NCI-H2196 treated with DMSO at 0.1 percent for 48 hours (cell line): ENCODE results near the gene TGOLN2.
"Not testable (repeated sequence)": the region's sequence is repeated elsewhere in the genome, so short reads cannot be mapped to it uniquely, and the experiment has no call there.

Experiments
- DNase-seq: peaks from one replicate; lab custom pipeline; 2025; ENCODE audit not compliant: unreplicated experiment; lab: John Stamatoyannopoulos, UW

Gene TGOLN2

DNA sequence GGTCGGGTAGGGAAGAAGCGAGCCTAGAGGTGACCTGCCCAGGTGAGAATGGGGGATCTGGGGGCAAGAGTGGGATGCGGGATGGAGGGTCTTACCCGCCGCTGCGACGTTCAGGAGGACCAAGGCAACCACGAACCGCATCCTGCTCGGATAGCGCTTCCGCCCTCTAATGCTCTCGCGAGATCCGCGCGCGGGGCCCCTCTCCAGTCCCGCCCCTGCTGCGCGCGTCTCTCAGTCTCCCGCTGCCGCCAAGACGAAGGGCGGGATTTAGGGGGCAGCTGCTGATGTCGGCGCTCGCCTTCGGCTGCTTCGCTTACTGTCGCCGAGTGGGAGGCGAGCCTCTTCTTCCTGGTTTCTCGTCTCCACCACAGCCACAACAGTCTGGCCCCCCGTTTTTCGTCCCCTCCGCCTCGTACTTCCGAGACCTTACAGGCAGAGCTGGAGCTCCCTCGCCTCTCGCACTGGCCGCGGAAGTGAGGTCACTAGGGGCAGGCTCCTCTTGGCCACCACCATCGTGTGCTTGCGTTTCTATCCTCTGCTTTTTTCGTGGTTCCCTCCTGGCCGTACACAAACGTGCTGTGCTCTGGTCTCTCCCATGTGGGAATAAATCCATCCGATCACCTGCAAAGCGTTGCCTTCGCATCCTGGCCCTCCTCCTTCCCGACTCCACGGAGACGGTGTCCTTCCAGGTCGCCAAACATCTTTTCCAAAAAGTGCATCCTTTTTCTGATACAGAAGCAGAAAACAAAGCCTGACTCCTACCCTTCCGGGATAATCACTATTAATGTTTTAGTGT lies at the start of gene TGOLN2:
TGOLN2 (minus strand) TSS at position 168 of the 796 bp plus-strand sequence; CDS start at position 141, 27 bp downstream.
- peak; percentile 54 for DNase-seq

DNA sequence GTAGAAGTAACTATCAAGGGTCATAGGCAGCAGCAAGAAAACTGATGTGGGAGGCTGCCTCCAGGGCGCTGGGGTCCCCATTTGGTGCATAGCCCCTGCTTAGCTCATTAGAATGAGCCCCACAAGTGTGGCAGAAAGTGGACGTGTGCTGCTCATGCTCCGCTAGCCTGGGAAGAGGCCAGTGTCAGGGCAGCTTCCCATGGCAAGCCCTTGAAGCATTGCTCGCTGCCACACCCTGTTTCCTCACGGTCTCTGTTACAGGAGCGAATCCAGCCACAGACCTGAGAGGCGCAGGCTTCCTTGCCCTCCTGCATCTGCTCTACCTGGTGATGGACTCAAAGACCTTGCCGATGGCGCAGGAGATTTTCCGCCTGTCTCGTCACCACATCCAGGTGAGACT lies 49.3 kb upstream of the TGOLN2 start:
- DNase-seq: no peak

DNA sequence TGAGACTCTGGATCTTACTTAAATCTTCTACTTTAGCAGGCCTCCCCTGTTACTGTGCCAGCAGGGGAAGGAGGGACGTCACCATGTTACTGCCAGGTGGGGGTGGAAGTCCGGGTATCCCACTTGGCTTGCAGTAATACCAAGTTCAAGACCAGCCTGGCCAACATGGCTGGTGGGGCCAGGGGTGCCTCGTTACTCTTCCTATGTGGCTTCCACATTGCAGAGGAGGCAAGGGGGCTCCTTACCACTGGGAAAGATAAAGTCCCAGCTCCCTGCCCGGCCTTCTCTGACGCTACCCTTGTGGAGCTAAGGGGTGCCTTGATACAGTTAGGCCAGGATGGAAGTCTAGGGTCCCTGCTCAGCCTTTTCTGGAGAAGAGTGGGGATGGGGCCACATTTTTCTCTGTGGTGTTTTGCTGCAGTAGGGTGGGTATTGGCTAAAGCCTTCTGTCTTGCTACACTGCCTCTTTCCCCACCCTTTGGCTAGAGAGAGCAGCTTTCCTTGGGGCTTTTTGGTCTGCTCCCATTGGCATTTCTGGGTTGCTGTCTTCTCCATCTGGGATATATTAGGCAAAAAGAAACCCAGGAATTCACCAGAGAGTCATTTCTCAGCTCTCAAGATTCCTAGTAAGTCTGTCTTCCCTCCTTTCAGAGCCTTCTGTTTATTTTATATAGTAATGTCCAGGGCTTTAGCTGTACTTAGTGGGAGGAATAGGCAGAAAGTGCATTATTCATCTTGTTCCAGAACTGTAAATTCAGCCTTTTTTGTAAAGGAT lies 48.7 kb upstream of the TGOLN2 start:
- DNase-seq: no peak

DNA sequence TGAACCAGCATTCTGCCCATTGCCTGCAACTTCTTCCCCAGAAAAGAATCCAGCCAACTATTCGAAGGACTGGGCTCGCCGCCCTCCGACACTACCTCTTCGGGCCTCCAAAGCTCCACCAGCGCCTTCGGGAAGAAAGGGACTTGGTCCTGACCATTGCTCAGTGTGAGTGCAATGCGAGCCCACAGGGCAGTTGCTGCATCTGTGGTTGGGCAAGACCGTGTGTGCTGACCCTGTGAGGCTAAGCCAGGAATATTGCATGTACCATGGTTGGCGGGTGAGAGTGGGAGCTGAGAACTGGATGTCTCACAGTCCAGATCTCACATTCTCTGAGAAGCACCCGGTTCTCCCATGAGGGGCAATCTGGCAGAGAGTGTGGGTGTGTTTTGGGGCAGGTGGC lies 43.3 kb upstream of the TGOLN2 start:
- no peak for DNase-seq

DNA sequence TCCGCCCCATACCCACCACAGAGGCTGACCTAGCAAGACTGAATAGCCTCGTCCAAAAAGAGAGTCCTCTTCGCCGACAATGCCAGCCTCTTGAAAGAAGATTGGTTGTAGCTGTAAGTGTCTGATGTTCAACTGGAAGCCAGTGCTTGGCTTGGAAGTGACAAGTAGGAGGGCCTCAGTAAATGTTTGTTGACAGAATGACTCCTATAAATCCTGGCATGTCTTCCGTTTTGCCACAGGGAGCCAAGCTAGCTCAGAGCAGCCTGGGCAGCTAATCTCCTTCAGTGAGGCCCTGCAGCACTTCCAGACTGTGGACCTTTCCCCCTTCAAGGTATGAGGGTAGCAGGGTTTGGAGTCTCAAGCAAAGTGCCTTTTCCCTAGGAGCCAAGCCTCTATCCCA lies 41.7 kb upstream of the TGOLN2 start:
- DNase-seq: no peak

DNA sequence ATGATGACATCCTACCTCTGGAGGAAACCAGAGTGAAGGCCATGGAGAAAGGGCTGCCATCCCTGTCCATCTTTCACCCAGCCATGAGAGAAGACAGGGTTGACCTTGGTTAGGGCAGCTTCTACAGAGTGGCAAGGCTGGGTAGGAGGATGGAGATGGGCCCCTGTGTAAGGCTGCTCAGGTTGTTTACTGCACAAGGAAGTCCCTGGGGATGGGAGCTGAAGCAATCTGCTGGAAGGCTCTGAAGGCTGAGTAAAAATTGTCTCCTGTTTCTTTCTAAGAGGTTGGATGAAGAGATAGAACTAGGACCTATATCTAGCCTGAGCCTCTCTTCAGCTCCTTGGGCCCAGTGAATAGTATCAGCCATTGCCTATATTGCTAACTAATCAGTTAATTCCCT lies 41.1 kb upstream of the TGOLN2 start:
- no peak for DNase-seq

DNA sequence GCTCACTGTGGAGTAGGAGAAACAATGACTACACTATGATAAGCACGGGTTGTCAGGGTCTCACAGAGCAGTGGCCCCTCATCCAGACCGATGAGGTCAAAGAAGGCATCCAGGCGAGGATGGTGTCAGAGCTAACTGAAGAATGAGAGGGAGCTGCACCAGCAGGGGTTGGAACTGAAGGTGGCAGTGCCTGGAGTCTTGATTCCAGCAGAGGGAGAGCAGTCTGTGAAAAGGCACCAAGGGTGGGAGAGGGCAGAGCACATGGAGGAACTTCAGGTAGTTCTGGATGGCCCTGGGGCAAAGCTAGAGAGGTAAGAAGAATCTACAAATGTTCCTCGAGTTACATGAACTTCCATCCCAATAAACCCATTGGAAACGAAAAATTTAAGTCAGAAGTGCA lies 39.4 kb upstream of the TGOLN2 start:
- DNase-seq: no peak

DNA sequence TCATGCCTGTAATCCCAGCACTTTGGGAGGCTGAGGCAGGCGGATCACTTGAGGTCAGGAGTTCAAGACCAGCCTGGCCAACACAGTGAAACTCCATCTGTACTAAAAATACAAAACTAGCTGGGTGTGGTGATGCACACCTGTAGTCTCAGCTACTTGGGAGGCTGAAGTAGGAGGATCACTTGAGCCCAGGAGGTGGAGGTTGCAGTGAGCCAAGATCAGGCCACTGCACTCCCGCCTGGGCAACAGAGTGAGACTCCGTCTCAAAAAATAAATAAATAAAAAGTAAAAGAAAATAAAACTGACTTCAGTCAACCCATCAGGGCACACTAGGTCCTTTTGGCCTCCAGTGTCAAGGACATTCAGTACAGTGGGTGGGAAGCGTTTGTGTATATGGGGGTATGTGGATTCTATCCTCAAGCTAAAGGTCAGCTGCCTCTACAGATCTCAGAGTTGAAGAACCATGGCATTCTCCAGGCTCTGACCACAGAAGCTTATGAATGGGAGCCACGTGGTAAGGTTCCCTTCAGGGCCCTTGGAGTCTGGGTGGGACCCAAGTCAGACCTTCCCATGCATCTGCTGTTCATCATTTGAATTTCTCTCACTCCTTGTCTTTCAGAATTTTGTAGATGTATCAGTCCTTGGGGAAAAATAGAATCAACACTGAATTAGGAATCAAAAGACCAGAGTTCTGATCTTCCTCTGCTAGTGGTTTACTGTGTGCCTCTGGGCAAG lies 35.0 kb upstream of the TGOLN2 start:
- not testable (repeated sequence) for DNase-seq

DNA sequence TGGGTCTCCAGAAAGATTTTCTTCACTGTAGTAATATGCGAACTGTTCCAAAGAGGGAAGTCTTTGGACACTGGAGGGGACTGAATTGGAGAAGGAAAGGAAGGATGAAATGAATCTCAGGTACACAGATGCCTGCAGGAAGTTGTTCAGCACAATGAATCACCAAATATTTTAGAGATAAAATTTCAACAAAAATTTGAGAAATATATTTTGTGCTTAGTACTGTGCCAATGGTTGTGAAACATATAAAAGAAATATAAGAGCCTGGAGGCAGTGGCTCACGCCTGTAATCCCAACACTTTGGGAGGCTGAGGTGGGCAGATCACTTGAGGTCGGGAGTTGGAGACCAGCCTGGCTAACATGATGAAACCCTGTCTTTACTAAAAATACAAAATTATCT lies 29.9 kb upstream of the TGOLN2 start:
- DNase-seq: no peak

DNA sequence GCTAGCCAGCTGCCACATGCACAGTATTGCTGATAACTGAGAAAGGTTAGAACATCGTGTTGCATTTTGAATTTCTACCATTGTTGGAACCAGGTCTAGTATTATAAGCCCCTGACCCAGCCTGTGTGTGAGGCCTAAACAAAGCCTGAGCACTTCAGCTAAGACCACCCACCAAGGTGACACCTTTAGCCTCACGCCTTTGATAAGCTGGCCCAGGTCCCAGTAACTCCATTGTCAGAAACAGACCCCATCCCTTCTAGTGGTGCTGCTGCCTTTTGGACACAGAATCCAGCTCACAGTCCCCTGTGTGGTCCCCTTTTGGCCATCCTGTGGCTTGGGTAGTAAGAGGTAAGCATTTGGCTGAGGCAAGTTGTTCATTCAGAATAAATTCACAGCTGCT lies 28.4 kb upstream of the TGOLN2 start:
- no peak for DNase-seq

DNA sequence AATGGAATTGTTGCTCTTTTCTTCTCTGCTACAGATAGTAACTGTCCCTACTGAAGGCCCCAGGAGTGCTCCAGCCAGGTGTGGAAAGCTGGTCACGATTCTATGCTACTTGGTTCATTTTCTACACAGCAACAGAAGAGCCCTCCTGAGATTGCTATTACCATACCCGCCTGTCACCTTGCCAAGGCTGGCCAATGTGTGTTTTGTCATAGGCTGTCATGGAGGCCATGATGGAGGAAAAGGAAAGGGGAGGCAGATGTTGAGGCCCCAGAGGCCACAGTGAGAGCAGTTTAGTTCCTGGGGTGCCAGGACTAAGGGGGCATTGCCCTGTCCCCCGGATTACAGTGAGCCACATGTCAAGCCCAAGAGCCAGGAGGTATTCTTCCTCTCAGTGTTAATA lies 27.7 kb upstream of the TGOLN2 start:
- no peak for DNase-seq

DNA sequence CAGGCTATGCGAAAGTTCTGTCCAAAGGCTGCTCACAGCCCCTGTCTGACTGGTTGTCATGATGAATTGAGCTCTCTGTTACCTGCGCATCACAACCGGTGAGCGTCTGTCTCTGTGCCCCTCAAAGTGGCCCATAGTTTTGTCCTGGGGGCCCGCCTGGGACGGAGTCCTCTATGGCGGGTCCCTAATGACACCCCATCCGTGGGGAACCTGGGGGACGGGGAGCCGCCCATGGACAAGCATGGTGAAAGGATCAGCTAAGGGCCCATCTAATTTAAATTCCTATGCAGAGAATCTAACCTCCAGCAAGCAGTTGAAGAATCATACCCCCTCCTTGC lies 27.3 kb upstream of the TGOLN2 start:
- no peak for DNase-seq

DNA sequence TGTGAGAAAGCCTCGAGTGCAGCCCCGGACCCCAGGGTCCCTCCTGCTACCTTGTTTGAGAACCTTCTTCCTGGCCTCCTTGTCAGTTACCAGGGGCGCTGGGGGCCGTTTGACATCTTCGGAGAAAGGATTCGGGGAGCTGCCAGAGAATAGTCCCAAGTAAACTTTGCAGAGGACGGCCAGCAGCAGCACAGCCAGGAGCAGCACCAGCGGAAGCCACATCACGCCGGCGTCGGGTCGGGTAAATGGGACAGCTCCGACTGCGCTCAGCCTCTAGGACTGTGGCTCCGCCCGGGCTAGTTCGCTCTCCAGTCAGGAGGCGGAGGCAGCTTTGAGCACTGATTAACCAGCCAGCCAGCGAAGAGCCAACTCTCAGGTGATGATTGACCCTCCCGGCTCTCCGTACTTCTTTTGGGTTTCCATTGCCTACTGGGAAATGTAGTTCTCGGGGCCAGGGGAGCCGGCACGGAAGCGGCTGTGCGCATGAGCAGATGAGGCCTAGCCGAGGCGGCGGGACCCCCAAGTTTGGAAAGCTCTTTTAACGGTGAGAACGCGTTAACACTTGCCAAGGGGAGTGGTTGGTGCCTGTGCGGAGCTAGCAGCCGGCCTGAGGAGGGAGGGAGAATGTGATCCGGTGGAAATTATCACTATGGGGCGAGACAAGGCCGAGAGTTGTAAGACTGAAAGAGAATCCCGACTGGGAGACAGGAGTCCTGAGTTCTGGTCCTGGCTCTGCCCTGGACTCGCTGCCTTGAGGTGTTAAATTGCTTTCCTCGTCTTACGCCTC lies 26.7 kb upstream of the TGOLN2 start, which contains the start of the genes ELMOD3 and RETSAT:
ELMOD3 (plus strand) TSS at position 484 of the 787 bp plus-strand sequence. CDS start 2,430 bp downstream, outside the sequence.
RETSAT (minus strand) TSS at position 243 of the 787 bp plus-strand sequence; CDS start at position 222, 21 bp downstream.
- DNase-seq: peak; percentile 86

DNA sequence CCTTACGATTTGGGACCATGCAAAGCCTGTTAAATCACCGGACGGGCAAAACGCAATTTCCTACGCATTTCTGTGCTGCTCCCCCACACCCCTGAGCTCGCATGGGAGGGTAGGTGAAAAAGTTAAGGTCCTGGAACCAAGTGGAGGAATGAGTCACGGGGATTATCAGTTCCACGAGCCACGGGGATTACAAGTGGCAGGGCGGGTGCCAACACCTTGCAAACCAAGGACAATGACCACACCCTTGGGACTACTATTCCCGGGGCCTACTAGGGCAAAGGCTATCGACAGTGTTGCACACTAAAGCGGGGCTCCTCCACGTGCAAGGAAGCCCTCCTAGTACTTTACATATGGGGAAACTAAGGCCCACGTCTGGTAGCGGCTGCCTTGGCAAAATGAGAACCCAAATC lies 26.1 kb upstream of the TGOLN2 start:
- DNase-seq: no peak

DNA sequence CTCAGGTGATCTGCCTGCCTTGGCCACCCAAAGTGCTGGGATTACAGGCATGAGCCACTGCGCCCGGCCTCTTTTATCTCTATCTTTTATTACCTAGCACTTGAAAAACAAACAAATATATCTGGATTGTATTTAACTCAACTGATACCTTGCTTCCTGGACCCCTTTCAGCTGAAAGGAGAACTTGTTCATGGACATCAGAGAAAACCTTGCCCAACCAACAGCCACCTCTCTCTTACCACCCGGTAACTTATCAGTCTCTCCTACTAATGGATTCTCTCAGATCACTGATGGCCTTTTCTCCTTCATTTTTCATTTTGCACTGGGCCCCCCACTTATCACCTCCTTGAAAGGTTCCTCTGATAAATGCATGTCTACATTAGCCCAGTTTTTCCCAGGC lies 19.8 kb upstream of the TGOLN2 start:
- no peak for DNase-seq

DNA sequence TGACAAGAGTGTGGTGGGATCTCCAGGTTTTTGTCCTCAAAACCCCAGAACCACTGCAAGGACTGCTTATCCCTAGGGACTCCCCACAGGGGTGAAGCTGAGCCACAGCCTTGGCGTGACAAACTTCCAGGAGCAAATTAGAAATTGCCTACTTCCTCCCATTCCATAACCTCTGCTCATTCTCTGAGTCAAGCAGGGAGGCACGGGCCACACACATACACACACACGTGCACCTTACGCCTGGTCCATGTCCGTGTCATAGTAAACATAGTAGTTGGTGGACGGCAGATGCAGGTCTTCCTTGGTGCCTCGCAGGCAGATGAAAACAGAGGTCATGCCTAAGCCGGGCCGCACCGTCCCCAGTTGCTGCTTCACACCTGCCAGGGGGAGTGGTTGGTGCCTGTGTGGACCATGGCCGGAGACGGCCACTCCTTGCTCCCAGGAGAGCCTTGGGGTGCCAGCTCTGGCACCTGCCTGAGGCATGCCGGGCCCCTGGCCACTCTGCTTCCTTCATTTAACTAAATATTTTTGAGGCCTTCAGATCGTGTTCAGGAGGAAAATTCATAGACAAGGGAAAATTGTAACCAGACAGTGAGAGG lies 16.7 kb upstream of the TGOLN2 start:
- no peak for DNase-seq

DNA sequence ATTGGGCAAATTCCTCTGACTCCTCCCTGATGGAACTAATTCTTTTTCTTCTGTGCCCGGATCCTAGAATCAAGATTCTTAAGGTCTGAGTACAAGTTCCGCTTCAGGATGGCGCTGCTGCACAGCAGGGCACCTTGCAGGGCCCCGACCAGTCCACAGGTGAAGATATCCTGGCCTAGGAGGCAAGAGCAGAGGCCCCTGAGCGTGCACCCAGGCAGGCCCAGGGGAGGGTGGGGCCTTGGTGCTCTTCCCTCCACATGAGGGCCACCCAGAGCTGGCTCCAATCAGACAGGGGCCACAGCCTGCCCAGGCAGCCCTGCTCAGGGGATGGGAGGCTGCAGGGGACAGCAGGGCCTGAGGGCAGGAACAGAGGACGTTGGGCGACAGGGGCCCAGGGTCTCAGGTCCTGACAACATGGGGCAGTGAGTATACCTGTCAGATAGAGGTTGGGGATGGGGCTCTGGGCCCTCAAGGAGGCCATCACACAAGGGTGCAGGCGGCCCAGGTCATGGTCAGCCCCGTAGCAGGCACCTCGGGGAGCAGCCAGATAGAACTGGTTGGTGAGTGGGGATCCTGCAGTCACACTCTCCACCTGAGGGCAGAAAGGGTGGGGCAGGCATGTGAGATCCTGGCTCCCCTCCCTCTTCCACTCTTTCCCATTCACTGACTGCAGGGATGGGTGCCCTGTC lies 15.6 kb upstream of the TGOLN2 start:
- DNase-seq: not testable (repeated sequence)

DNA sequence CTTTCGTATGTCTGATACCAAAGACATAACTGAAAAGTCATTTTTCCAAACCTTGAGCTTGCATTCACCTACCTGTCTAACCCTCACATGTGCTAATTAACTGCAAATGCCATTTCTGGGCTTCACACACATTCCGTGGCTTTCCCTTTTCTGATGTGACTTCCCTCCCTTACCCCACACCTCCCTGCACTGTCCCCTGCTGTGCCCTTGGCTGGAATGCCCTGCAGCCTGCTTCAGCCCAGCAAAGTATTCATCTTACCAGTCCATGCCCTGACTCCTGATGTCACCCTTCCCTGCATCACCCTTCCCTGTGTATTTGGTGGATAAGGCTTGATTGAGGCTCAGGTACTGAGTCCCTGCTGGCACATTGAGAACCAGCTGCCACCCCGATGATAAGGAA lies 14.4 kb upstream of the TGOLN2 start:
- DNase-seq: no peak

DNA sequence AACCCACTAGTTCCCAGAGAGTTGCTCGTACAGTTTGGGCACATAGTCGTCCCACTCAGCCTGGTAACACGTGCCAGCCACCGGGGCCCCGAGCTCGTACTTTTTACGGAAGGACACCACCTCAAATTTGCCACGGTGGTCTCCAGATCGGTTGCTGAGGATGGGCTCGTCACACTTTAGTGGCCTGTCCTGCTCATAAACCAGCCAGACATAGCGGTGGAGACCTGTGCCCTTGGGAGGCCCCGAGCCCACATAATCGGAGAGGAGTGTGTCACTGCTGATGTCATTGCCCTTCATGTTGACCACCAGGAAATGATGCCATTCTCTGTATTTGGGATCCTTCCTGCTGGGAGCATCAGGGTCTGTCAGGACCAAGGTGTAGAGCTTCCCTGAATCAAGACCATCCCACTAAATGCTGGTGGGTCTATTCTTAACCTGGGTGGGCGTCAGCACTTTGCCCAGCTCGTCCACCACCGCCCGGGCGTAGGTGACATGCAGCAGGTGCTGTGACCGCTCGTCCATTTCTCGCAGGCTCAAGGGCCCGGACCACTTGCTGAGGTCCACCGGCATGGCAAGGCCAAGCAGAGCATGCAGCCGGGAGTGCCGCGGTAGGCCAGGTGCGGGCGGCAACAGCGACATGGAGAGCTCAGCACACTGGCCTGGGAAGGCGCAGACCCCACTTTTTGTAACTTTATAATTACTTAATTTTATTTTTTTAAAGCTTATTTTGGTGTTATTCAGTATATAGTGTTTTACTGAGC lies 13.7 kb upstream of the TGOLN2 start:
- no peak for DNase-seq
